Adrenal gland (tissue), 12 donors: ENCODE results near the gene TRIM36. TPM values are rescaled to one million over a fixed set of nuclear protein-coding genes. Genes with fewer than 3 reads are reported as not detected.

Source experiments
- DNase-seq, 7 donors: peaks; one replicate each; pipeline ENCODE4 v3.0.0-alpha.2; 2019 to 2020
- H3K27ac ChIP-seq, 5 donors: fragments of 200-600 bp; sonication (generic) in 4 of 5; 1 replicate in 3 of 5; 2 replicates in 2 of 5; pipeline versions ENCODE4 v1.5.1 to v1.8.0; 2016 to 2020; ENCODE audit warnings: mild to moderate bottlenecking in 1 of 5
- H3K27me3 ChIP-seq: fragments of 200-600 bp; 2 replicates; pipeline ENCODE4 v1.8.0; 2021
- H3K36me3 ChIP-seq, 2 donors: fragments of 200-600 bp; replicated peaks in 1 of 2; 1 replicate in 1 of 2; 2 replicates in 1 of 2; pipeline versions ENCODE4 v1.5.1 to v1.8.0; 2018 to 2022
- H3K4me1 ChIP-seq, 2 donors: fragments of 200-600 bp; replicated peaks in 1 of 2; 1 replicate in 1 of 2; 2 replicates in 1 of 2; pipeline versions ENCODE4 v1.5.1 to v1.8.0; 2018 to 2021
- H3K4me3 ChIP-seq, 4 donors: fragments of 200-600 bp; sonication (generic) in 3 of 4; one replicate each; pipeline ENCODE4 v1.5.1; 2016 to 2018
- H3K9me3 ChIP-seq, 3 donors: fragments of 200-600 bp; sonication (generic) in 1 of 3; replicated peaks in 1 of 3; 1 replicate in 2 of 3; 2 replicates in 1 of 3; pipeline versions ENCODE4 v1.5.1 to v1.8.0; 2016 to 2021
- POLR2A ChIP-seq, 2 donors: fragments of 450-650 bp; IDR thresholded peaks; one replicate each; pipeline ENCODE4 v1.6.1; 2017; ENCODE audit warnings: antibody characterized with exemption in 2 of 2, mild to moderate bottlenecking in 2 of 2, moderate library complexity in 1 of 2
- WGBS, 4 donors: extraction: QIAGEN DNeasy Blood & Tissue Kit in 2 of 4; methylation state at CpG; one replicate each; pipeline versions ENCODE4 v1.1.5 to v1.1.7; 2013 to 2017; 5-methylcytosine and 5-hydroxymethylcytosine counted together
- intact Hi-C, 2 donors: fragments of 100-400 bp; cut with DNase I; formaldehyde crosslinking; loops; one replicate each; pipeline versions ENCODE4 v1.14.1 to v1.15.0; 2022 to 2023
- polyA plus RNA-seq, 3 donors: library from polyadenylated mRNA; stranded (reverse); fragments of 200-250 nt in 2 of 3; fragments of 350-450 nt in 1 of 3; fragmentation: Illumina TruSeq in 1 of 3; extraction: RNeasy Lipid Tissue Mini Kit (QIAGEN cat#74804) in 1 of 3; gene quantifications; one replicate each; pipeline ENCODE4 v1.2.3, GENCODE V29; 2013 to 2014
- total RNA-seq, 9 donors: library from RNA; depleted of rRNA in 4 of 9; stranded (reverse); fragments of >200 nt in 4 of 9; fragments of 120-200 nt in 1 of 9; fragmentation: NEBNext Ultra II Directional in 1 of 9; extraction: Animal tissue kit (Norgen Biotek cat#: 25700) in 1 of 9; gene quantifications; one replicate each; pipeline versions ENCODE4 v1.1.0 to v1.2.4, GENCODE V29; 2013 to 2023
- TF ChIP-seq, protein P1 (sequence below), 6 experiments: fragments of 450-650 bp in 4 of 6; fragments of 200-600 bp in 2 of 6; sonication (generic) in 1 of 6; IDR thresholded peaks; 1 replicate in 5 of 6; 2 replicates in 1 of 6; pipeline versions ENCODE4 v1.5.1 to v1.8.0; 2016 to 2021; ENCODE audit warnings: antibody characterized with exemption in 6 of 6, mild to moderate bottlenecking in 2 of 6, moderate library complexity in 1 of 6
- donor health status: healthy with polysubstance abuse.
- donor health status: Bipolar disorder and iron deficiency.
- donor health status: DM: yes; HTN: yes; CAD: no.
- donor health status: DM: no; HTN: no; CAD: no.
- donor health status: DM: no; HTN: no; CAD: no.
- donor health status: DM: yes; HTN: yes; CAD: no.

Gene TRIM36
- total and polyA plus RNA-seq, 12 donors, result 0.36 to 23.5 (median 2.8) TPM

DNA sequence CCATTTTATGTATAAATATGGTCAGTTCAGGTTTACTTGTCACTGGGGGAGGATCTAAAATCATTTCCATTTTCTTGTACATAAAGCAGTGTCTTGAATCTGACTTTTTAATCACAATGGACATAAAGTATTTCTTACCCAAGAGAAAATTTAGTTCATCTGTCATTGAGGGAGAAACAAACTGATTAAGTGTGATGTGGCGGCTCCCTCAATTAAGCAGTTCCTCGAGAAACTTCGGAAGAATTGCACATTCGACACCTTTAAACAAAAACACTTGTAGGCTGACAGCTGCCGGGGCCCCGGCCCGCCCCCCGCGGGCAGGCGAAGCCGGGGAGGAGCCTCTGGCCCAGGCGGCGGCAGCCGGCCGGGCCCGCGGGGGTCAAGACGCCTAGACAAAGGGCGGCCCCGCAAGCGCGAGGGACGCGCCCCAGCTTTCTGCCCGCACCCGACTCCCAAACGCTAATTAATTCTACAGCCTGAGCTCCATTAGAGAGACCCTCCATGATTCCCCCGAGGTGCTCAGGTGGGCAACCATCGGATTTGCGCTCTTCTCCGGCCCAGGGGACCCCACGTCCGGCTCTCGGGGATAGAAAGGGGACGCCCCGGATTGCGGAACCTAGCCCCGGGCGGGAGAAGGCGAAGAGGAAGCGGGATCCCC is 750 bp downstream of the TRIM36 start:
- H3K9me3 ChIP-seq, result no peaks in the 10 kb centered on the region
- TF ChIP-seq, protein P1, sequence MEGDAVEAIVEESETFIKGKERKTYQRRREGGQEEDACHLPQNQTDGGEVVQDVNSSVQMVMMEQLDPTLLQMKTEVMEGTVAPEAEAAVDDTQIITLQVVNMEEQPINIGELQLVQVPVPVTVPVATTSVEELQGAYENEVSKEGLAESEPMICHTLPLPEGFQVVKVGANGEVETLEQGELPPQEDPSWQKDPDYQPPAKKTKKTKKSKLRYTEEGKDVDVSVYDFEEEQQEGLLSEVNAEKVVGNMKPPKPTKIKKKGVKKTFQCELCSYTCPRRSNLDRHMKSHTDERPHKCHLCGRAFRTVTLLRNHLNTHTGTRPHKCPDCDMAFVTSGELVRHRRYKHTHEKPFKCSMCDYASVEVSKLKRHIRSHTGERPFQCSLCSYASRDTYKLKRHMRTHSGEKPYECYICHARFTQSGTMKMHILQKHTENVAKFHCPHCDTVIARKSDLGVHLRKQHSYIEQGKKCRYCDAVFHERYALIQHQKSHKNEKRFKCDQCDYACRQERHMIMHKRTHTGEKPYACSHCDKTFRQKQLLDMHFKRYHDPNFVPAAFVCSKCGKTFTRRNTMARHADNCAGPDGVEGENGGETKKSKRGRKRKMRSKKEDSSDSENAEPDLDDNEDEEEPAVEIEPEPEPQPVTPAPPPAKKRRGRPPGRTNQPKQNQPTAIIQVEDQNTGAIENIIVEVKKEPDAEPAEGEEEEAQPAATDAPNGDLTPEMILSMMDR (IDR thresholded peaks at IDR 0.05), result no peak
- TF ChIP-seq POLR2A (IDR thresholded peaks at IDR 0.05), result no peak
- H3K27me3 ChIP-seq, result peaks cover 6% of the 10 kb centered on the region
- peak overlapping the region; percentile 33 to 88 (median 84) for H3K4me3 ChIP-seq
- intact Hi-C loops, result loop anchor here in 1 of 2 donors (5.0 kb wide), 1 partner anchor 388 kb away; no protein-coding TSS in a partner anchor
- 1 to 5% (median 3%) methylated on average over 9 to 41 of the region's 41 CpGs for WGBS, 4 donors
- peak in 2 of 7 donors; percentile 11 to 18 for DNase-seq
- peaks cover 0 to 15% of the 10 kb centered on the region in 2 donors for H3K4me1 ChIP-seq
- peak overlapping the region in 3 of 5 donors; percentile 52 to 76 (median 75) for H3K27ac ChIP-seq
- H3K36me3 ChIP-seq, result no peaks in the 10 kb centered on the region

DNA sequence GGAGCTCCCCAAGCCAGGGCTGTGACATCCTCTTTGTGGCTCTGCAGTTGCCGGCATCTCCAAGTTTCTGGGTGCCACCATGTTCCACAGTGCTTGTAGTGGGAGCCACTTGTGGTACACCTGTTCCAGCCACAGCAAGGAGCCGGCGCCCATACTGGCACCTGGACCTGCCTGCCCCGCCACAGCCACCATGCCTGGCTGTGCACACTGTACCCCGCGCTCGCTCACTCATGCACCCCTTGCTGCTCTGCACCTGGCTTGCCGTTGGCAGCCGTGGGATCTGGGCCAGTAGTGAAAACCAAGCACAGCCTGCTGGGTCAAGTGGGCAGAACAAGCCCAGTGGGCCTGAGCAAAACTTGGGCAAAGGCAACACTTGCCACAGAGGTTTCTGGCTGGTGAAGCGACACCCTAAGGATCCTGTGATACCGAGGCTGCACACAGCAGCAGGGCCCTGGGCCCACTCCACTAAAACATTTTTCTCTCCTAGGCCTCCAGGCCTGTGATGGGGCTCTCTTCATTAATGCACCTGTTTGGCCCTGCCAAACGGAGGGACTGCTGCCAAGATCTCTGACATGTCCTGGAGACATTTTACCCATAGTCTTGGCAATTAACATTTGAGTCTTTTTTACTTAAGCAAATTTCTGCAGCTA is 2.8 kb downstream of the TRIM36 start:
- Histone ChIP-seq H3K36me3 (no peaks in the 10 kb centered on the region), H3K4me3 (no peak overlapping the region), H3K9me3 (no peaks in the 10 kb centered on the region), H3K27me3 (peaks cover 6% of the 10 kb centered on the region), H3K27ac (no peak overlapping the region), H3K4me1 (peaks cover 0 to 15% of the 10 kb centered on the region in 2 donors)
- WGBS, 4 donors, result 93 to 98% (median 97%) methylated on average over 6 to 12 of the region's 12 CpGs
- TF ChIP-seq POLR2A (IDR thresholded peaks at IDR 0.05), result no peak
- TF ChIP-seq, protein P1 (IDR thresholded peaks at IDR 0.05), result no peak
- intact Hi-C loops, result loop anchor here in 1 of 2 donors (5.0 kb wide), 1 partner anchor 390 kb away; no protein-coding TSS in a partner anchor
- DNase-seq, result no peak

- Histone ChIP-seq H3K4me1 (peaks cover 0 to 15% of the 10 kb centered on the region in 2 donors), H3K4me3 (no peak overlapping the region), H3K27ac (no peak overlapping the region), H3K27me3 (no peaks in the 10 kb centered on the region), H3K9me3 (no peaks in the 10 kb centered on the region), H3K36me3 (no peaks in the 10 kb centered on the region)
- intact Hi-C loops, result loop anchor here in 1 of 2 donors (5.0 kb wide), 1 partner anchor 392 kb away; no protein-coding TSS in a partner anchor
- no peak for DNase-seq
- TF ChIP-seq POLR2A (IDR thresholded peaks at IDR 0.05), result no peak
- TF ChIP-seq, protein P1 (IDR thresholded peaks at IDR 0.05), result no peak
- 60 to 76% (median 74%) methylated on average over 1 to 5 of the region's 5 CpGs for WGBS, 4 donors
Observed at GRCh38 chr5:115165790-115166189, 3.9 kb downstream of the TRIM36 start.

DNA sequence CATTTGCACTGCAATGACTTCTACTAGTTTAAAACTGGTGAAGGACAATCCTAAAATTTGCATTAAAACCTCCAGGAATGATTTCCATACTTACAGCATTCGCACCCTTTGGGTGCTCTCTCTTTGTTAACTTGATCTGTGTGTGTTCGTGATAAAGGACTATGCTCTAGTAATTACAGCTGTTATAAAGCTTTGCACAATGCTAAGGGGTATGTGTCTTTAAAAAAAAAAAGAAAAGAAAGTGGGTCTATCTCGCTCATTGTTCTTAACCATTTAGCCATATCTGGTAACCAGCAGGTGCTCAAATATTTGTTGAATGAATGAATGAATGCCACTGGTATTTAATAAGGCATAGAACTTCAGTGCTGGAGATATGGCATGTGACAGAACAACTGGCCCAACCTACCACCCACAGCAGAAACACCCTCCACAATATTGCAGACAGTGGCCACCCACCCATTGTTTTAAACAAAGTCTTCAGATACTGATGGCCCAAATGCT is 8.7 kb downstream of the TRIM36 start:
- intact Hi-C loops, result no loop called here

More for the DNA sequence above, 8.7 kb downstream of the TRIM36 start:
- H3K27ac ChIP-seq, result no peak overlapping the region
- H3K27me3 ChIP-seq, result no peaks in the 10 kb centered on the region
- no peaks in the 10 kb centered on the region for H3K4me1 ChIP-seq
- H3K4me3 ChIP-seq, result no peak overlapping the region
- WGBS, 4 donors, result 73 to 91% (median 90%) methylated on average over 3 of the region's 3 CpGs
- TF ChIP-seq, protein P1 (IDR thresholded peaks at IDR 0.05), result no peak
- TF ChIP-seq POLR2A (IDR thresholded peaks at IDR 0.05), result no peak
- DNase-seq, result no peak
- H3K36me3 ChIP-seq, result no peaks in the 10 kb centered on the region
- no peaks in the 10 kb centered on the region for H3K9me3 ChIP-seq
